Endothelial cell of umbilical vein (primary cell): Measurements from ENCODE around the gene PPP1CB.

ENCODE experiments used
- EZH2 ChIP-seq: IDR thresholded peaks from 2 replicates; pipeline ENCODE4 v1.6.1; 2012; ENCODE audit warnings: borderline replicate concordance, low read depth, mild to moderate bottlenecking, moderate library complexity, low read length, inconsistent platforms; ENCODE audit not compliant: severe bottlenecking
- MYC ChIP-seq: IDR thresholded peaks from one replicate; pipeline ENCODE4 v1.6.1; 2011; ENCODE audit warnings: mild to moderate bottlenecking, low read depth, low read length
- POLR2AphosphoS5 ChIP-seq: IDR thresholded peaks from 2 replicates; pipeline ENCODE4 v1.6.1; 2012; ENCODE audit warnings: low read depth, mild to moderate bottlenecking, control low read depth, low read length, moderate library complexity; ENCODE audit not compliant: insufficient read depth
- TF ChIP-seq, protein P1 (sequence below), 2 donors: IDR thresholded peaks; 1 replicate in 1 of 2; 2 replicates in 1 of 2; pipeline ENCODE4 v1.5.1; 2011; ENCODE audit warnings: low read length in 2 of 2, mild to moderate bottlenecking in 2 of 2, moderate library complexity in 2 of 2, control low read depth in 1 of 2, inconsistent platforms in 1 of 2, low read depth in 1 of 2; ENCODE audit not compliant: insufficient read depth in 1 of 2; ENCODE audit errors: extremely low read depth in 1 of 2

- no peak for TF ChIP-seq EZH2
- TF ChIP-seq, protein P1, sequence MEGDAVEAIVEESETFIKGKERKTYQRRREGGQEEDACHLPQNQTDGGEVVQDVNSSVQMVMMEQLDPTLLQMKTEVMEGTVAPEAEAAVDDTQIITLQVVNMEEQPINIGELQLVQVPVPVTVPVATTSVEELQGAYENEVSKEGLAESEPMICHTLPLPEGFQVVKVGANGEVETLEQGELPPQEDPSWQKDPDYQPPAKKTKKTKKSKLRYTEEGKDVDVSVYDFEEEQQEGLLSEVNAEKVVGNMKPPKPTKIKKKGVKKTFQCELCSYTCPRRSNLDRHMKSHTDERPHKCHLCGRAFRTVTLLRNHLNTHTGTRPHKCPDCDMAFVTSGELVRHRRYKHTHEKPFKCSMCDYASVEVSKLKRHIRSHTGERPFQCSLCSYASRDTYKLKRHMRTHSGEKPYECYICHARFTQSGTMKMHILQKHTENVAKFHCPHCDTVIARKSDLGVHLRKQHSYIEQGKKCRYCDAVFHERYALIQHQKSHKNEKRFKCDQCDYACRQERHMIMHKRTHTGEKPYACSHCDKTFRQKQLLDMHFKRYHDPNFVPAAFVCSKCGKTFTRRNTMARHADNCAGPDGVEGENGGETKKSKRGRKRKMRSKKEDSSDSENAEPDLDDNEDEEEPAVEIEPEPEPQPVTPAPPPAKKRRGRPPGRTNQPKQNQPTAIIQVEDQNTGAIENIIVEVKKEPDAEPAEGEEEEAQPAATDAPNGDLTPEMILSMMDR (IDR thresholded peaks at IDR 0.05; ENCODE audit: extremely low read depth in 1 of 2, insufficient read depth in 1 of 2, low read depth in 1 of 2, low read length in 2 of 2): no peak
- no peak for TF ChIP-seq POLR2AphosphoS5
- no peak for TF ChIP-seq MYC
These were observed 90.4 kb downstream of the PPP1CB start for GRCh38 chr2:28842042-28842441.
